K562 (cell line): ENCODE measurements around the gene ASCC2. TPM values are rescaled to one million over a fixed set of nuclear protein-coding genes. Genes with fewer than 3 reads are reported as not detected.

Experiments
- ATAC-seq: fragments of 200-7000 bp; cut with Tn5 transposase; 3 replicates; pipeline ENCODE4 v1.9.1; 2020; ENCODE audit warnings: moderate library complexity
- BruUV-seq: library from RNA; stranded (reverse); fragments of 400-500 nt; replicated peaks from 2 replicates; lab custom pipeline; 2021; lab: Mats Ljungman, UMichigan
- CTCF ChIA-PET: fragments of 300-600 bp; formaldehyde crosslinking; extraction: SDS; loops from one replicate; lab custom pipeline; 2021; ENCODE audit warnings: low intra/inter-chr PET ratio; lab: Yijun Ruan, JAX
- POLR2A ChIA-PET: fragments of 300-600, 350-650 bp; sonication (Branson Sonifier 250); formaldehyde crosslinking; extraction: SDS; loops from one replicate; lab custom pipeline; 2021; ENCODE audit warnings: antibody characterized with exemption, inconsistent platforms; lab: Yijun Ruan, JAX
- DNase-seq, 4 experiments: peaks; one replicate each; pipeline versions ENCODE4 v3.0.0 to v3.0.0-alpha.2; 2011 to 2018; ENCODE audit warnings: low spot score in 3 of 4, mixed read lengths in 3 of 4; ENCODE audit errors: extremely low read depth in 1 of 4
- FAIRE-seq: peaks from 2 replicates; lab custom pipeline; 2011; peaks lifted over from hg19 to GRCh38; lab: Jason Lieb, UNC
- H2AFZ ChIP-seq: 2 replicates; pipeline ENCODE4 v1.6.0; 2011; ENCODE audit warnings: low read depth, low read length, control low read depth, inconsistent platforms
- H3K27ac ChIP-seq: fragments of 200-600 bp; 3 replicates; pipeline ENCODE4 v1.8.0; 2011; ENCODE audit warnings: low read depth, mild to moderate bottlenecking, control low read depth, inconsistent platforms, low read length, moderate library complexity, mixed read lengths; ENCODE audit errors: extremely low read depth
- H3K27me3 ChIP-seq, 2 experiments: fragments of 300-600 bp in 1 of 2; 2 replicates in 1 of 2; 3 replicates in 1 of 2; pipeline versions ENCODE4 v1.6.0 to v1.8.0; 2011; ENCODE audit warnings: inconsistent platforms in 2 of 2, low read length in 2 of 2, mild to moderate bottlenecking in 1 of 2, mixed read lengths in 1 of 2, moderate library complexity in 1 of 2; ENCODE audit not compliant: control insufficient read depth in 2 of 2, insufficient read depth in 2 of 2
- H3K36me3 ChIP-seq: fragments of 300-600 bp; 3 replicates; pipeline ENCODE4 v1.8.0; 2011; ENCODE audit warnings: mild to moderate bottlenecking, low read length, inconsistent platforms; ENCODE audit not compliant: control insufficient read depth, insufficient read depth
- H3K4me1 ChIP-seq, 2 experiments: fragments of 200-600 bp in 1 of 2; replicated peaks in 1 of 2; 2 replicates in 1 of 2; 3 replicates in 1 of 2; pipeline versions ENCODE4 v1.5.1 to v1.8.0; 2011; ENCODE audit warnings: inconsistent platforms in 2 of 2, low read length in 2 of 2, mild to moderate bottlenecking in 1 of 2, mixed read lengths in 1 of 2, moderate library complexity in 1 of 2; ENCODE audit not compliant: control insufficient read depth in 2 of 2, insufficient read depth in 2 of 2
- H3K4me2 ChIP-seq: 2 replicates; pipeline ENCODE4 v1.6.1; 2011; ENCODE audit warnings: low read length, control low read depth, inconsistent platforms, mixed read lengths; ENCODE audit not compliant: insufficient read depth
- H3K4me3 ChIP-seq: fragments of 200-600 bp; sonication (generic), shearing (Covaris generic); 2 replicates; pipeline ENCODE4 v1.5.1; 2016; ENCODE audit warnings: control low read depth, inconsistent platforms
- H3K79me2 ChIP-seq: fragments of 200-600 bp; 3 replicates; pipeline ENCODE4 v1.8.0; 2011; ENCODE audit warnings: low read length, inconsistent platforms; ENCODE audit not compliant: control insufficient read depth, insufficient read depth
- H3K9ac ChIP-seq, 2 experiments: 2 replicates each; pipeline versions ENCODE4 v1.6.0 to v1.6.1; 2011; ENCODE audit warnings: low read depth in 2 of 2, low read length in 2 of 2, control low read depth in 1 of 2, inconsistent platforms in 1 of 2, mild to moderate bottlenecking in 1 of 2, mixed read lengths in 1 of 2; ENCODE audit not compliant: insufficient read depth in 1 of 2
- H3K9me1 ChIP-seq: one replicate; pipeline ENCODE4 v1.6.0; 2011; ENCODE audit warnings: inconsistent platforms, mild to moderate bottlenecking, low read length, moderate library complexity; ENCODE audit not compliant: control insufficient read depth, insufficient read depth
- H3K9me3 ChIP-seq: replicated peaks from 2 replicates; pipeline ENCODE4 v1.5.1; 2011; ENCODE audit warnings: low read depth, low read length, inconsistent platforms; ENCODE audit not compliant: control insufficient read depth, insufficient read depth
- H4K20me1 ChIP-seq: replicated peaks from 2 replicates; pipeline ENCODE4 v1.6.1; 2011; ENCODE audit warnings: low read length, inconsistent platforms, mixed read lengths; ENCODE audit not compliant: control insufficient read depth, insufficient read depth
- EP400 ChIP-seq: fragments of 450-650 bp; IDR thresholded peaks from 2 replicates; pipeline ENCODE4 v1.6.1; 2017; ENCODE audit warnings: antibody characterized with exemption, mild to moderate bottlenecking, moderate library complexity
- HDGF ChIP-seq: fragments of 450-650 bp; IDR thresholded peaks from 2 replicates; pipeline ENCODE4 v1.6.1; 2016
- THRB ChIP-seq: fragments of 450-650 bp; formaldehyde crosslinking; conservative IDR thresholded peaks from 2 replicates; pipeline ENCODE4 v1.4.0; 2022; ENCODE audit warnings: mild to moderate bottlenecking, missing genetic modification characterization
- ZBTB9 ChIP-seq: fragments of 450-650 bp; formaldehyde crosslinking; IDR thresholded peaks from 2 replicates; pipeline ENCODE4 v1.4.0; 2020; ENCODE audit warnings: mild to moderate bottlenecking, moderate library complexity
- WGBS: fragments of 100-300 bp; shearing (Covaris generic); methylation state at CpG from one replicate; pipeline ENCODE4 v1.1.6; 2016; ENCODE audit warnings: low coverage, mixed read lengths; ENCODE audit not compliant: insufficient coverage; ENCODE audit errors: missing lambda C conversion rate; 5-methylcytosine and 5-hydroxymethylcytosine counted together
- in situ Hi-C: fragments of 300-500 bp; cut with MboI; formaldehyde crosslinking; loops from 4 replicates; pipeline ENCODE4 v1.15.0; 2018; ENCODE audit warnings: inconsistent platforms, mixed read lengths
- intact Hi-C: fragments of 100-400 bp; cut with micrococcal nuclease; formaldehyde crosslinking; loops from 2 replicates; pipeline ENCODE4 v1.14.2; 2022
- polyA plus RNA-seq, 8 experiments: library from polyadenylated mRNA; depleted of rRNA in 4 of 8; stranded (reverse) in 5 of 8; unstranded in 3 of 8; fragments of >200 nt; fragmentation: Nextera tagmentation in 2 of 8; fragmentation: Illumina TruSeq in 1 of 8; extraction: Ambion mirVana in 2 of 8; extraction: Trizol in 1 of 8; gene quantifications; 2 replicates each; pipeline versions ENCODE4 v1.2.1 to v1.2.3, GENCODE V29; 2011 to 2014; ENCODE audit warnings: inconsistent platforms in 1 of 8, missing spikeins in 1 of 8
- total RNA-seq, 7 experiments: library from RNA; depleted of rRNA in 6 of 7; stranded (reverse); fragments of >200 nt in 6 of 7; fragmentation: Illumina TruSeq in 2 of 7; extraction: Trizol in 2 of 7; gene quantifications; 2 replicates each; pipeline versions ENCODE4 v1.2.1 to v1.2.3, GENCODE V29; 2011 to 2021; ENCODE audit warnings: low replicate concordance in 1 of 7

The ASCC2 gene
- total and polyA plus RNA-seq, 9 of the 15 experiments (the other 6 are each of a cell fraction or from before 2014, with no cell fraction given) = 4.0 to 46.7 (median 26.8) TPM

- Histone ChIP-seq H3K9ac (no peak overlapping the region), H4K20me1 (peaks cover 6% of the 10 kb centered on the region; the same call in 1 of the 2 replicates), H3K4me2 (no peak overlapping the region), H3K4me1 (peaks cover 0 to 5% of the 10 kb centered on the region in 2 experiments; a peak in 2 of 5 replicates), H3K4me3 (no peak overlapping the region), H3K79me2 (peaks cover 80% of the 10 kb centered on the region), H3K27ac (no peak overlapping the region), H3K9me3 (no peaks in the 10 kb centered on the region), H3K27me3 (no peaks in the 10 kb centered on the region), H2AFZ (no peak overlapping the region), H3K36me3 (no peaks in the 10 kb centered on the region; the same call in 2 of the 3 replicates), H3K9me1 (peaks cover 3% of the 10 kb centered on the region)
- no TSS peak for BruUV-seq
- WGBS = 47% methylated on average over 2 of the region's 2 CpGs
- ChIA-PET CTCF (no interaction called here), POLR2A (interaction anchor here (0.6 to 2.7 kb wide), 2 partner anchors 20 to 55 kb away, joined by 3 to 8 read pairs; no protein-coding TSS in a partner anchor)
- FAIRE-seq = no peak
- no peak for TF ChIP-seq EP400
- TF ChIP-seq THRB (CRISPR knock-in tag) = no peak
- no peak for TF ChIP-seq HDGF
- TF ChIP-seq ZBTB9 (CRISPR knock-in tag) = no peak
- no peak for ATAC-seq
- in situ Hi-C loops = no loop called here
- DNase-seq = no peak
- intact Hi-C loops = no loop called here
Measured at GRCh38 chr22:29887358-29887757, 49.3 kb upstream of the ASCC2 start.
